HepG2 (cell line): ENCODE measurements around the gene GPS2. TPM values are rescaled to one million over a fixed set of nuclear protein-coding genes. Genes with fewer than 3 reads are reported as not detected.

Experiments used
- ADNP ChIP-seq: sonication (generic); formaldehyde crosslinking; IDR thresholded peaks from 2 replicates; pipeline ENCODE4 v1.4.0; 2020; ENCODE audit warnings: missing genetic modification reagents
- AGO1 ChIP-seq: fragments of 200-400 bp; formaldehyde crosslinking; IDR thresholded peaks from 2 replicates; pipeline ENCODE4 v1.6.1; 2017; ENCODE audit warnings: mild to moderate bottlenecking, low read depth, low read length, moderate library complexity; ENCODE audit not compliant: poor library complexity, severe bottlenecking
- DR1 ChIP-seq: sonication (generic); formaldehyde crosslinking; IDR thresholded peaks from 2 replicates; pipeline ENCODE4 v1.8.0; 2021; ENCODE audit warnings: mild to moderate bottlenecking, missing genetic modification reagents, inconsistent platforms
- HOXA7 ChIP-seq: sonication (generic); formaldehyde crosslinking; IDR thresholded peaks from 2 replicates; pipeline ENCODE4 v1.8.1; 2022; ENCODE audit warnings: mild to moderate bottlenecking, missing genetic modification reagents, moderate library complexity
- KLF16 ChIP-seq, 2 experiments: sonication (generic) in 1 of 2; formaldehyde crosslinking in 1 of 2; IDR thresholded peaks; 2 replicates each; pipeline versions ENCODE4 v1.6.1 to v1.8.0; 2016 to 2023; ENCODE audit warnings: missing genetic modification reagents in 2 of 2, missing compliant biosample characterization in 1 of 2
- MYNN ChIP-seq: sonication (generic); formaldehyde crosslinking; IDR thresholded peaks from 2 replicates; pipeline ENCODE4 v1.4.0; 2020; ENCODE audit warnings: mild to moderate bottlenecking, low read depth, missing genetic modification reagents
- NFIC ChIP-seq: IDR thresholded peaks from 2 replicates; pipeline ENCODE4 v1.6.1; 2012; ENCODE audit warnings: mild to moderate bottlenecking, low read length, inconsistent platforms
- RBM39 ChIP-seq: fragments of 200-400 bp; formaldehyde crosslinking; IDR thresholded peaks from one replicate; pipeline ENCODE4 v1.6.1; 2018; ENCODE audit warnings: antibody characterized with exemption, mild to moderate bottlenecking, low read depth, low read length; ENCODE audit not compliant: poor library complexity, severe bottlenecking
- SATB2 ChIP-seq: sonication (generic); formaldehyde crosslinking; IDR thresholded peaks from 2 replicates; pipeline ENCODE4 v1.5.0; 2020; ENCODE audit warnings: missing genetic modification reagents
- ZNF720 ChIP-seq: sonication (generic); formaldehyde crosslinking; IDR thresholded peaks from 2 replicates; pipeline ENCODE4 v1.4.0; 2020; ENCODE audit warnings: missing genetic modification reagents
- polyA plus RNA-seq, 8 experiments: library from polyadenylated mRNA; depleted of rRNA in 3 of 8; stranded (reverse) in 7 of 8; unstranded in 1 of 8; fragments of >200 nt; fragmentation: Illumina TruSeq in 4 of 8; extraction: Trizol in 4 of 8; gene quantifications; 2 replicates each; pipeline versions ENCODE4 v1.2.1 to v1.2.3, GENCODE V29; 2011 to 2016; ENCODE audit warnings: low read depth in 4 of 8, missing spikeins in 1 of 8, mixed read lengths in 1 of 8; ENCODE audit not compliant: insufficient read depth in 1 of 8
- total RNA-seq, 5 experiments: library from RNA; depleted of rRNA; stranded (reverse); fragments of >200 nt; fragmentation: Illumina TruSeq; extraction: Trizol; gene quantifications; 2 replicates each; pipeline ENCODE4 v1.2.3, GENCODE V29; 2016; ENCODE audit warnings: low read depth in 1 of 5
- TF ChIP-seq, protein P1 (sequence below): sonication (generic); formaldehyde crosslinking; IDR thresholded peaks from 2 replicates; pipeline ENCODE4 v1.5.1; 2020; ENCODE audit warnings: mild to moderate bottlenecking, missing genetic modification reagents, borderline replicate concordance
- TF ChIP-seq, protein P2 (sequence below): sonication (generic); formaldehyde crosslinking; IDR thresholded peaks from 2 replicates; pipeline ENCODE4 v1.8.1; 2022; ENCODE audit warnings: low read depth, mild to moderate bottlenecking, missing genetic modification reagents
- TF ChIP-seq, protein P3 (sequence below): sonication (generic); formaldehyde crosslinking; IDR thresholded peaks from 2 replicates; pipeline ENCODE4 v1.4.0; 2020; ENCODE audit warnings: missing genetic modification reagents
- TF ChIP-seq, protein P4 (sequence below): sonication (generic); formaldehyde crosslinking; IDR thresholded peaks from 2 replicates; pipeline ENCODE4 v1.8.0; 2022; ENCODE audit warnings: mild to moderate bottlenecking, missing genetic modification reagents, moderate library complexity
- TF ChIP-seq, protein P5 (sequence below): sonication (generic); formaldehyde crosslinking; IDR thresholded peaks from 2 replicates; pipeline ENCODE4 v1.4.0; 2020; ENCODE audit warnings: missing genetic modification reagents

GPS2 gene
- total and polyA plus RNA-seq, 2 of the 13 experiments (the other 11 are each of a cell fraction or from before 2014, with no cell fraction given) = 58.0 to 59.4 TPM

DNA sequence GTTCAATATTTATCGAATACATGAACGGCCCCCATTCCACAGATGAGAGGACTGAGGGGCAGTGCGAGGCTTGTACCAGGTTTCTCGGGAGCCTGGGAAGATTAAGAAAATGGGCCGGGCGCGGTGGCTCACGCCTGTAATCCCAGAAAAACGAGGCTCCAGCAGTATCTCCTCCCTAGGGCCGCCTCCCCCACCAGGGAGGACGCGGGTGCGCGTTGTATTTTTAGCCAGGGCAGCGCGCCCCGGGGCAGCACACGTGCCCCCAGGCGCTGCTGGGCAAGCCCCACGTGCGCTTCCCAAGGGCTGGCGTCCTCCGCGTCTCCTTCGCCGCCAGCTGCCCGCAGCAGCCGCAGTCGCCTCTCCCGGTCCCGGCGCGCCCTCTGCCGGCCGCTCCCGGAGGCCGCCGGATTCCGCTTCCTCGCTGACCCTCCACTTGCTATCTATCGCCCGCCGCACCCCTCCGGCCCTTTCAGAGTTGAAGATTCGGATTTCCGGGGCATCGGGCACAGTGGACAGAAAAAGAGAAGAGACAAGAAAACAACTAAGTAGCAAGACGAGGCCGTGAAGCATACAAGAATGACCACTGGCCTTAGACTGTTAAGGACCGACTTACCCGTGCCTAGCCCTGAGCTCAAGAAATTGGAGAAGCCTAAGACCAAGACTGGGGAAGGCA lies 18.8 kb downstream of the GPS2 start (continued):
- TF ChIP-seq, protein P1, sequence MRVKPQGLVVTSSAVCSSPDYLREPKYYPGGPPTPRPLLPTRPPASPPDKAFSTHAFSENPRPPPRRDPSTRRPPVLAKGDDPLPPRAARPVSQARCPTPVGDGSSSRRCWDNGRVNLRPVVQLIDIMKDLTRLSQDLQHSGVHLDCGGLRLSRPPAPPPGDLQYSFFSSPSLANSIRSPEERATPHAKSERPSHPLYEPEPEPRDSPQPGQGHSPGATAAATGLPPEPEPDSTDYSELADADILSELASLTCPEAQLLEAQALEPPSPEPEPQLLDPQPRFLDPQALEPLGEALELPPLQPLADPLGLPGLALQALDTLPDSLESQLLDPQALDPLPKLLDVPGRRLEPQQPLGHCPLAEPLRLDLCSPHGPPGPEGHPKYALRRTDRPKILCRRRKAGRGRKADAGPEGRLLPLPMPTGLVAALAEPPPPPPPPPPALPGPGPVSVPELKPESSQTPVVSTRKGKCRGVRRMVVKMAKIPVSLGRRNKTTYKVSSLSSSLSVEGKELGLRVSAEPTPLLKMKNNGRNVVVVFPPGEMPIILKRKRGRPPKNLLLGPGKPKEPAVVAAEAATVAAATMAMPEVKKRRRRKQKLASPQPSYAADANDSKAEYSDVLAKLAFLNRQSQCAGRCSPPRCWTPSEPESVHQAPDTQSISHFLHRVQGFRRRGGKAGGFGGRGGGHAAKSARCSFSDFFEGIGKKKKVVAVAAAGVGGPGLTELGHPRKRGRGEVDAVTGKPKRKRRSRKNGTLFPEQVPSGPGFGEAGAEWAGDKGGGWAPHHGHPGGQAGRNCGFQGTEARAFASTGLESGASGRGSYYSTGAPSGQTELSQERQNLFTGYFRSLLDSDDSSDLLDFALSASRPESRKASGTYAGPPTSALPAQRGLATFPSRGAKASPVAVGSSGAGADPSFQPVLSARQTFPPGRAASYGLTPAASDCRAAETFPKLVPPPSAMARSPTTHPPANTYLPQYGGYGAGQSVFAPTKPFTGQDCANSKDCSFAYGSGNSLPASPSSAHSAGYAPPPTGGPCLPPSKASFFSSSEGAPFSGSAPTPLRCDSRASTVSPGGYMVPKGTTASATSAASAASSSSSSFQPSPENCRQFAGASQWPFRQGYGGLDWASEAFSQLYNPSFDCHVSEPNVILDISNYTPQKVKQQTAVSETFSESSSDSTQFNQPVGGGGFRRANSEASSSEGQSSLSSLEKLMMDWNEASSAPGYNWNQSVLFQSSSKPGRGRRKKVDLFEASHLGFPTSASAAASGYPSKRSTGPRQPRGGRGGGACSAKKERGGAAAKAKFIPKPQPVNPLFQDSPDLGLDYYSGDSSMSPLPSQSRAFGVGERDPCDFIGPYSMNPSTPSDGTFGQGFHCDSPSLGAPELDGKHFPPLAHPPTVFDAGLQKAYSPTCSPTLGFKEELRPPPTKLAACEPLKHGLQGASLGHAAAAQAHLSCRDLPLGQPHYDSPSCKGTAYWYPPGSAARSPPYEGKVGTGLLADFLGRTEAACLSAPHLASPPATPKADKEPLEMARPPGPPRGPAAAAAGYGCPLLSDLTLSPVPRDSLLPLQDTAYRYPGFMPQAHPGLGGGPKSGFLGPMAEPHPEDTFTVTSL (CRISPR knock-in tag) = no peak
- TF ChIP-seq, protein P2, sequence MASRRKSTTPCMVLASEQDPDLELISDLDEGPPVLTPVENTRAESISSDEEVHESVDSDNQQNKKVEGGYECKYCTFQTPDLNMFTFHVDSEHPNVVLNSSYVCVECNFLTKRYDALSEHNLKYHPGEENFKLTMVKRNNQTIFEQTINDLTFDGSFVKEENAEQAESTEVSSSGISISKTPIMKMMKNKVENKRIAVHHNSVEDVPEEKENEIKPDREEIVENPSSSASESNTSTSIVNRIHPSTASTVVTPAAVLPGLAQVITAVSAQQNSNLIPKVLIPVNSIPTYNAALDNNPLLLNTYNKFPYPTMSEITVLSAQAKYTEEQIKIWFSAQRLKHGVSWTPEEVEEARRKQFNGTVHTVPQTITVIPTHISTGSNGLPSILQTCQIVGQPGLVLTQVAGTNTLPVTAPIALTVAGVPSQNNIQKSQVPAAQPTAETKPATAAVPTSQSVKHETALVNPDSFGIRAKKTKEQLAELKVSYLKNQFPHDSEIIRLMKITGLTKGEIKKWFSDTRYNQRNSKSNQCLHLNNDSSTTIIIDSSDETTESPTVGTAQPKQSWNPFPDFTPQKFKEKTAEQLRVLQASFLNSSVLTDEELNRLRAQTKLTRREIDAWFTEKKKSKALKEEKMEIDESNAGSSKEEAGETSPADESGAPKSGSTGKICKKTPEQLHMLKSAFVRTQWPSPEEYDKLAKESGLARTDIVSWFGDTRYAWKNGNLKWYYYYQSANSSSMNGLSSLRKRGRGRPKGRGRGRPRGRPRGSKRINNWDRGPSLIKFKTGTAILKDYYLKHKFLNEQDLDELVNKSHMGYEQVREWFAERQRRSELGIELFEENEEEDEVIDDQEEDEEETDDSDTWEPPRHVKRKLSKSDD (CRISPR knock-in tag) = peak; percentile 62; the same call in 1 of the 2 replicates
- no peak for TF ChIP-seq DR1 (CRISPR knock-in tag)
- TF ChIP-seq ZNF720 (CRISPR knock-in tag) = no peak
- TF ChIP-seq SATB2 (CRISPR knock-in tag) = no peak
- no peak for TF ChIP-seq HOXA7 (CRISPR knock-in tag)
- TF ChIP-seq, protein P3, sequence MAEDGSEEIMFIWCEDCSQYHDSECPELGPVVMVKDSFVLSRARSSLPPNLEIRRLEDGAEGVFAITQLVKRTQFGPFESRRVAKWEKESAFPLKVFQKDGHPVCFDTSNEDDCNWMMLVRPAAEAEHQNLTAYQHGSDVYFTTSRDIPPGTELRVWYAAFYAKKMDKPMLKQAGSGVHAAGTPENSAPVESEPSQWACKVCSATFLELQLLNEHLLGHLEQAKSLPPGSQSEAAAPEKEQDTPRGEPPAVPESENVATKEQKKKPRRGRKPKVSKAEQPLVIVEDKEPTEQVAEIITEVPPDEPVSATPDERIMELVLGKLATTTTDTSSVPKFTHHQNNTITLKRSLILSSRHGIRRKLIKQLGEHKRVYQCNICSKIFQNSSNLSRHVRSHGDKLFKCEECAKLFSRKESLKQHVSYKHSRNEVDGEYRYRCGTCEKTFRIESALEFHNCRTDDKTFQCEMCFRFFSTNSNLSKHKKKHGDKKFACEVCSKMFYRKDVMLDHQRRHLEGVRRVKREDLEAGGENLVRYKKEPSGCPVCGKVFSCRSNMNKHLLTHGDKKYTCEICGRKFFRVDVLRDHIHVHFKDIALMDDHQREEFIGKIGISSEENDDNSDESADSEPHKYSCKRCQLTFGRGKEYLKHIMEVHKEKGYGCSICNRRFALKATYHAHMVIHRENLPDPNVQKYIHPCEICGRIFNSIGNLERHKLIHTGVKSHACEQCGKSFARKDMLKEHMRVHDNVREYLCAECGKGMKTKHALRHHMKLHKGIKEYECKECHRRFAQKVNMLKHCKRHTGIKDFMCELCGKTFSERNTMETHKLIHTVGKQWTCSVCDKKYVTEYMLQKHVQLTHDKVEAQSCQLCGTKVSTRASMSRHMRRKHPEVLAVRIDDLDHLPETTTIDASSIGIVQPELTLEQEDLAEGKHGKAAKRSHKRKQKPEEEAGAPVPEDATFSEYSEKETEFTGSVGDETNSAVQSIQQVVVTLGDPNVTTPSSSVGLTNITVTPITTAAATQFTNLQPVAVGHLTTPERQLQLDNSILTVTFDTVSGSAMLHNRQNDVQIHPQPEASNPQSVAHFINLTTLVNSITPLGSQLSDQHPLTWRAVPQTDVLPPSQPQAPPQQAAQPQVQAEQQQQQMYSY (CRISPR knock-in tag) = no peak
- TF ChIP-seq RBM39 = no peak
- TF ChIP-seq KLF16 (CRISPR knock-in tag; IDR thresholded peaks at IDR 0.05) = peak in 1 of 2 experiments; percentile 80; a peak in 1 of 4 replicates
- TF ChIP-seq, protein P4, sequence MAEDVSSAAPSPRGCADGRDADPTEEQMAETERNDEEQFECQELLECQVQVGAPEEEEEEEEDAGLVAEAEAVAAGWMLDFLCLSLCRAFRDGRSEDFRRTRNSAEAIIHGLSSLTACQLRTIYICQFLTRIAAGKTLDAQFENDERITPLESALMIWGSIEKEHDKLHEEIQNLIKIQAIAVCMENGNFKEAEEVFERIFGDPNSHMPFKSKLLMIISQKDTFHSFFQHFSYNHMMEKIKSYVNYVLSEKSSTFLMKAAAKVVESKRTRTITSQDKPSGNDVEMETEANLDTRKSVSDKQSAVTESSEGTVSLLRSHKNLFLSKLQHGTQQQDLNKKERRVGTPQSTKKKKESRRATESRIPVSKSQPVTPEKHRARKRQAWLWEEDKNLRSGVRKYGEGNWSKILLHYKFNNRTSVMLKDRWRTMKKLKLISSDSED (CRISPR knock-in tag) = no peak
- TF ChIP-seq AGO1 = no peak
- TF ChIP-seq NFIC = no peak
- TF ChIP-seq, protein P5, sequence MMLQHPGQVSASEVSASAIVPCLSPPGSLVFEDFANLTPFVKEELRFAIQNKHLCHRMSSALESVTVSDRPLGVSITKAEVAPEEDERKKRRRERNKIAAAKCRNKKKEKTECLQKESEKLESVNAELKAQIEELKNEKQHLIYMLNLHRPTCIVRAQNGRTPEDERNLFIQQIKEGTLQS = 0 out of 2 replicates have a peak, but pooled peaks have one; percentile 9
- TF ChIP-seq ADNP (CRISPR knock-in tag) = no peak
- no peak for TF ChIP-seq MYNN
